Upper lobe of left lung (tissue), 6 donors: ENCODE data around the gene PRKAB2. TPM values are rescaled to one million over a fixed set of nuclear protein-coding genes. Genes with fewer than 3 reads are reported as not detected.

ENCODE experiments used
- ATAC-seq, 2 donors: fragments of 200-7000 bp; cut with Tn5 transposase; one replicate each; pipeline ENCODE4 v1.9.1; 2022; ENCODE audit warnings: mild to moderate bottlenecking in 2 of 2, moderate library complexity in 2 of 2; ENCODE audit not compliant: low FRiP score in 2 of 2
- DNase-seq, 2 donors: peaks; one replicate each; pipeline ENCODE4 v3.0.0-alpha.2; 2019 to 2020
- H3K27ac ChIP-seq, 4 donors: fragments of 200-600 bp; sonication (generic); one replicate each; pipeline ENCODE4 v1.5.1; 2016 to 2019
- H3K27me3 ChIP-seq, 4 donors: fragments of 200-600 bp; sonication (generic); one replicate each; pipeline ENCODE4 v1.5.1; 2017 to 2019
- H3K36me3 ChIP-seq, 4 donors: fragments of 200-600 bp; sonication (generic); one replicate each; pipeline ENCODE4 v1.5.1; 2016 to 2019
- H3K4me1 ChIP-seq, 4 donors: fragments of 200-600 bp; sonication (generic); one replicate each; pipeline ENCODE4 v1.5.1; 2018 to 2019
- H3K4me3 ChIP-seq, 4 donors: fragments of 200-600 bp; sonication (generic); one replicate each; pipeline ENCODE4 v1.5.1; 2017 to 2019; ENCODE audit warnings: mild to moderate bottlenecking in 2 of 4, moderate library complexity in 1 of 4
- H3K9me3 ChIP-seq, 4 donors: fragments of 200-600 bp; sonication (generic); one replicate each; pipeline ENCODE4 v1.5.1; 2018 to 2019
- EP300 ChIP-seq, 4 donors: sonication (generic); formaldehyde crosslinking; IDR thresholded peaks; one replicate each; pipeline ENCODE4 v1.5.1; 2017; ENCODE audit warnings: antibody characterized with exemption in 4 of 4, control low read depth in 2 of 4
- POLR2A ChIP-seq, 4 donors: fragments of 450-650 bp; IDR thresholded peaks; one replicate each; pipeline ENCODE4 v1.5.1; 2016 to 2017; ENCODE audit warnings: antibody characterized with exemption in 4 of 4, mild to moderate bottlenecking in 2 of 4
- POLR2AphosphoS5 ChIP-seq, 2 donors: sonication (generic); formaldehyde crosslinking; IDR thresholded peaks; one replicate each; pipeline ENCODE4 v1.5.1; 2017; ENCODE audit warnings: antibody characterized with exemption in 2 of 2
- WGBS, 2 donors: methylation state at CpG; one replicate each; pipeline ENCODE4 v1.1.5; 2017 to 2018; 5-methylcytosine and 5-hydroxymethylcytosine counted together
- total RNA-seq, 6 donors: library from RNA; depleted of rRNA in 4 of 6; stranded (reverse); fragments of >200 nt in 4 of 6; gene quantifications; one replicate each; pipeline versions ENCODE4 v1.1.0 to v1.2.1, GENCODE V29; 2016 to 2021
- TF ChIP-seq, protein P1 (sequence below), 6 experiments: fragments of 450-650 bp in 4 of 6; fragments of 200-600 bp in 2 of 6; sonication (generic) in 2 of 6; IDR thresholded peaks; one replicate each; pipeline ENCODE4 v1.5.1; 2016 to 2019; ENCODE audit warnings: antibody characterized with exemption in 6 of 6
- donor health status: DM: no; HTN: no; CAD: no; lungs with moderate emphysema.
- donor health status: DM: no; HTN: yes; CAD: no; lungs with severe emphysema.

PRKAB2 gene
- total RNA-seq, 6 donors from 2014 or later = 8.1 to 22.0 (median 10.9) TPM

DNA sequence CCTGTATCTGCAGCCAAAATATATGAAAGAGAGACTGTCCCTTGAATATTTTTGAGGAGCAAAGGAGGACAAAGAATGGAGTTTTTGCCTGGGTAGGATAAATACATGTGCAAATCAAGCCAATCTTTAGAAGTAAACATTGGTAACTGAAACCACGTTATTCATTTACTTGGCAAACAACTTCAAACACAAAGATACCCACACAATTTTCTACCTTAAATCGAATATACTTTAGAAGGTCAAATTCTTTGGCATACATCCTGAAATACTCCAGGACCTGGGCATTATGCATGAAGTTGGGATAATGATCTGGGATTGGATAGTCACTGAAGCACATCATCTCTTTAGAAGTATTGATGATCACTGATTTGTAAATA is 43.3 kb upstream of the PRKAB2 start:
- TF ChIP-seq POLR2A (IDR thresholded peaks at IDR 0.05) = no peak
- TF ChIP-seq, protein P1, sequence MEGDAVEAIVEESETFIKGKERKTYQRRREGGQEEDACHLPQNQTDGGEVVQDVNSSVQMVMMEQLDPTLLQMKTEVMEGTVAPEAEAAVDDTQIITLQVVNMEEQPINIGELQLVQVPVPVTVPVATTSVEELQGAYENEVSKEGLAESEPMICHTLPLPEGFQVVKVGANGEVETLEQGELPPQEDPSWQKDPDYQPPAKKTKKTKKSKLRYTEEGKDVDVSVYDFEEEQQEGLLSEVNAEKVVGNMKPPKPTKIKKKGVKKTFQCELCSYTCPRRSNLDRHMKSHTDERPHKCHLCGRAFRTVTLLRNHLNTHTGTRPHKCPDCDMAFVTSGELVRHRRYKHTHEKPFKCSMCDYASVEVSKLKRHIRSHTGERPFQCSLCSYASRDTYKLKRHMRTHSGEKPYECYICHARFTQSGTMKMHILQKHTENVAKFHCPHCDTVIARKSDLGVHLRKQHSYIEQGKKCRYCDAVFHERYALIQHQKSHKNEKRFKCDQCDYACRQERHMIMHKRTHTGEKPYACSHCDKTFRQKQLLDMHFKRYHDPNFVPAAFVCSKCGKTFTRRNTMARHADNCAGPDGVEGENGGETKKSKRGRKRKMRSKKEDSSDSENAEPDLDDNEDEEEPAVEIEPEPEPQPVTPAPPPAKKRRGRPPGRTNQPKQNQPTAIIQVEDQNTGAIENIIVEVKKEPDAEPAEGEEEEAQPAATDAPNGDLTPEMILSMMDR (IDR thresholded peaks at IDR 0.05) = no peak
- no peak for TF ChIP-seq EP300 (IDR thresholded peaks at IDR 0.05)
- no peak for TF ChIP-seq POLR2AphosphoS5 (IDR thresholded peaks at IDR 0.05)
- DNase-seq (no peak), ATAC-seq (no peak)
- Histone ChIP-seq H3K36me3 (peaks cover 0 to 14% (median 2%) of the 10 kb centered on the region in 4 donors), H3K4me3 (no peak overlapping the region), H3K27me3 (no peaks in the 10 kb centered on the region), H3K4me1 (peaks cover 0 to 7% (median 5%) of the 10 kb centered on the region in 4 donors), H3K27ac (no peak overlapping the region), H3K9me3 (no peaks in the 10 kb centered on the region)
- 27 to 42% methylated on average over 2 of the region's 2 CpGs for WGBS, 2 donors

DNA sequence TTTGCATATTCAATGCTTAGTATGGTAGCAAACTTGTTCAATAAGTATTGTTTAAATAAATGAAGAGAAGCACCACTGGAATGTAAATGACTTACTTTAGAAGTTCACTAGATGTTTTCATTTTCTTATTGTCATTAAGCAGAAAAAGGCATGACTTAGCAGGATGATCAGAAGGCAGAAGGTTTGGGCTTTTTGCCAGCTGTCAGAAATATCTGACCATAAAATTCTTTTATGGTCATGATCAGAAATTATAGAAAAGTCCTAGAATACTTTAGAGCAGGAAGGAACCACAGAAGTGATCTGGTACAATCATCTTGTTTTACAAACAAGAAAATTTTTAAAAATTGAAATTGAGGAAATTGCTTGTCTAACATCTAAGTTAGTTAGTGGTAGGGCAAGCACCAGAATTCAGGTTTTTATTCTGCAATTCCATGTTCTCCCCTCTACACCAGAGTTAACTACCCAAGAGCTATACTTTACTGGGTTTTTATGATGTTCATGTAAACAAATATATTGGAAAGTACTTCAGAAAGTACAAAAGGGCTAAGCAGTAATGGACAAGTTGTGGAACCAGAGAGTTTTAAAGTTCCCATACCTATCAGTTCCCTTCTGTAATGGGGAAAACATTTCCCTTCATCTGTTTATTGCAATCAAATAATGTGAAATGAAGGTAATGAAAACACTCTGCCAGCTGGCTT is 42.7 kb upstream of the PRKAB2 start:
- no peak overlapping the region for H3K4me3 ChIP-seq
- peaks cover 0 to 14% (median 2%) of the 10 kb centered on the region in 4 donors for H3K36me3 ChIP-seq
- peaks cover 0 to 7% (median 5%) of the 10 kb centered on the region in 4 donors for H3K4me1 ChIP-seq
- no peaks in the 10 kb centered on the region for H3K27me3 ChIP-seq
- no peak overlapping the region for H3K27ac ChIP-seq
- DNase-seq (no peak), ATAC-seq (no peak)
- TF ChIP-seq POLR2AphosphoS5 (IDR thresholded peaks at IDR 0.05) (no peak), EP300 (IDR thresholded peaks at IDR 0.05) (no peak)
- TF ChIP-seq, protein P1 (IDR thresholded peaks at IDR 0.05) = no peak
- no peaks in the 10 kb centered on the region for H3K9me3 ChIP-seq

DNA sequence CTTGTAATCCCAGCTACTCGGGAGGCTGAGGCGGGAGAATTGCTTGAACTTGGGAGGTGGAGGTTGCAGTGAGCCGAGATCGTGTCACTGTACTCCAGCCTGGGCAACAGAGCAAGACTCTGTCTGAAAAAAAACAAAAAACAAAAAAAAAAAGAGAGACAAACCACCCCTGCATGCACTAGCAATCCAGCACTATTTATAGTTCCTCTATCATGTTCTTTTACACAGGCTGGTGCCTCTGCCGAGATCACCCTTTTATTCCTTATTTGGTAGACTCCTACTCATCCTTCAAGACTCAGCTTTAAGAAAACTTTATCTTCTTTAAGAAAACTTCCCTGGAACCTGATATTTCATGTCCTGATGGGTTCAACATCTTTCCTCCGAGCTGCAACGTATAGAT is 42.1 kb upstream of the PRKAB2 start:
- Histone ChIP-seq H3K36me3 (peaks cover 0 to 14% (median 2%) of the 10 kb centered on the region in 4 donors), H3K4me1 (peaks cover 0 to 7% (median 5%) of the 10 kb centered on the region in 4 donors), H3K9me3 (no peaks in the 10 kb centered on the region), H3K27ac (no peak overlapping the region), H3K27me3 (no peaks in the 10 kb centered on the region), H3K4me3 (no peak overlapping the region)
- no peak for TF ChIP-seq POLR2A (IDR thresholded peaks at IDR 0.05)
- TF ChIP-seq, protein P1 (IDR thresholded peaks at IDR 0.05) = no peak
- TF ChIP-seq POLR2AphosphoS5 (IDR thresholded peaks at IDR 0.05) = no peak
- TF ChIP-seq EP300 (IDR thresholded peaks at IDR 0.05) = no peak
- ATAC-seq = no peak
- 76 to 89% methylated on average over 7 of the region's 7 CpGs for WGBS, 2 donors
- no peak for DNase-seq

DNA sequence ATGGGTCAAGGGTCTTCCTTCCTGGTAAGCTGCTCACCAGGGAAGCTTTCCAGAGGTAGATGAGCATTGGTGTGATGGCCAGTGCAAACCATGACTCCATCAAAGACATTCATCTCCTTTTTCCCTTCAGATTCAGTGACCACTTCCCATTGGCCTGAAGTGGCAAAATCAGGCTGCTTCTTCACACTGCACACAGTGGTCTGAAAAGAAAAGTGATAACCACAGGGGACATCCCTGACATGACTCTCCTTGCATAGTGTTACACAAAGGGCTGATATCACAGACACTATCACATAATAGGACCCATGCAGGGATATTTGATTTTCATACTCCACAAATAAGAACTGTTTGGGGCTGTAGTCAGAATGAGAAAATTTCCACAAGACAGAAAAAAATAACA is 41.0 kb upstream of the PRKAB2 start:
- ATAC-seq = no peak

More for the DNA sequence above, 41.0 kb upstream of the PRKAB2 start:
- Histone ChIP-seq H3K36me3 (peaks cover 0 to 14% (median 4%) of the 10 kb centered on the region in 4 donors), H3K9me3 (no peaks in the 10 kb centered on the region), H3K27ac (no peak overlapping the region), H3K4me3 (no peak overlapping the region), H3K27me3 (no peaks in the 10 kb centered on the region), H3K4me1 (peaks cover 0 to 7% (median 2%) of the 10 kb centered on the region in 4 donors)
- no peak for DNase-seq
- TF ChIP-seq EP300 (IDR thresholded peaks at IDR 0.05) (no peak), POLR2AphosphoS5 (IDR thresholded peaks at IDR 0.05) (no peak), POLR2A (IDR thresholded peaks at IDR 0.05) (no peak)
- TF ChIP-seq, protein P1 (IDR thresholded peaks at IDR 0.05) = no peak
